ENCODE measurements around the gene WDFY2. TPM values are rescaled to one million over a fixed set of nuclear protein-coding genes. Genes with fewer than 3 reads are reported as not detected.

The WDFY2 gene
- total and polyA plus RNA-seq, 2 experiments from 2014 or later: 11.4 to 24.0 TPM

DNA sequence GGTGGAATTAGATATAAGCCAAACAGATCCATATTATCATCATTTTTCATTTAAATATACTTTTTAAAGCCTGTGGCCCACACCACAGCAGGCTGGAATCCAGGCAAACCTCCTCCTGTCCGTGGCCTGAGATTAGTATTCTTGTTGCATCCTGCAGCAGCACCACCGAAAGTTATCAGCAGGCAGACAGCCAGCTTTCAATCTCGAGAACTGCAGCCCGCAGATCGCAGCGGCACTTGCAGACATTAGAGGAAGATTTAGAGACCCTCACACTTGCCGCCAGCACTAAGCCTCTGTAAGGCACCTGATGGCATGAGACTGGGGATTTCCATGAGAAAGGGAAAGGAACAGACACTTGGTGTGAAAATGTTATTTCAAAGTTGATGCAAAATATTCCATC is 212.3 kb downstream of the WDFY2 start:
- TF ChIP-seq POLR2AphosphoS5 (IDR thresholded peaks at IDR 0.05; ENCODE audit: low read depth): no peak
- TF ChIP-seq CREB1 (CRISPR knock-in tag; IDR thresholded peaks at IDR 0.05; ENCODE audit: low read depth): no peak
- TF ChIP-seq, protein P1, sequence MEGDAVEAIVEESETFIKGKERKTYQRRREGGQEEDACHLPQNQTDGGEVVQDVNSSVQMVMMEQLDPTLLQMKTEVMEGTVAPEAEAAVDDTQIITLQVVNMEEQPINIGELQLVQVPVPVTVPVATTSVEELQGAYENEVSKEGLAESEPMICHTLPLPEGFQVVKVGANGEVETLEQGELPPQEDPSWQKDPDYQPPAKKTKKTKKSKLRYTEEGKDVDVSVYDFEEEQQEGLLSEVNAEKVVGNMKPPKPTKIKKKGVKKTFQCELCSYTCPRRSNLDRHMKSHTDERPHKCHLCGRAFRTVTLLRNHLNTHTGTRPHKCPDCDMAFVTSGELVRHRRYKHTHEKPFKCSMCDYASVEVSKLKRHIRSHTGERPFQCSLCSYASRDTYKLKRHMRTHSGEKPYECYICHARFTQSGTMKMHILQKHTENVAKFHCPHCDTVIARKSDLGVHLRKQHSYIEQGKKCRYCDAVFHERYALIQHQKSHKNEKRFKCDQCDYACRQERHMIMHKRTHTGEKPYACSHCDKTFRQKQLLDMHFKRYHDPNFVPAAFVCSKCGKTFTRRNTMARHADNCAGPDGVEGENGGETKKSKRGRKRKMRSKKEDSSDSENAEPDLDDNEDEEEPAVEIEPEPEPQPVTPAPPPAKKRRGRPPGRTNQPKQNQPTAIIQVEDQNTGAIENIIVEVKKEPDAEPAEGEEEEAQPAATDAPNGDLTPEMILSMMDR (conservative IDR thresholded peaks at IDR 0.05; ENCODE audit: low read depth in 2 of 2): no peak
- TF ChIP-seq JUNB (IDR thresholded peaks at IDR 0.05; ENCODE audit: unreplicated experiment): no peak
- TF ChIP-seq ZNF114 (CRISPR knock-in tag; IDR thresholded peaks at IDR 0.05): no peak
- no peak for TF ChIP-seq EZH2 (IDR thresholded peaks at IDR 0.05; ENCODE audit: low read depth, unreplicated experiment)
- no peak for TF ChIP-seq REST (IDR thresholded peaks at IDR 0.05; ENCODE audit: unreplicated experiment)
- no peak for TF ChIP-seq ETS1 (IDR thresholded peaks at IDR 0.05)
- TF ChIP-seq ZNF462 (CRISPR knock-in tag; IDR thresholded peaks at IDR 0.05): no peak
- no peak for TF ChIP-seq NANOG (IDR thresholded peaks at IDR 0.05; ENCODE audit: borderline replicate concordance)
- H3K4me2 ChIP-seq: 0 out of 2 replicates have a peak overlapping the region, but pooled peaks have one; percentile 32
- no peaks in the 10 kb centered on the region for H3K79me2 ChIP-seq (replicated peaks; ENCODE audit: insufficient read depth)
- H3K9me2 ChIP-seq (ENCODE audit: insufficient read depth): no peaks in the 10 kb centered on the region; the same call in 1 of the 2 replicates
- ATAC-seq (no peak), DNase-seq (ENCODE audit: low spot score) (no peak)
- no peaks in the 10 kb centered on the region for H4K20me1 ChIP-seq (replicated peaks; ENCODE audit: insufficient read depth)
- no peak overlapping the region for H3K27ac ChIP-seq (ENCODE audit: low read depth)
- Mint-ChIP-seq H3K36me3 (ENCODE audit: low read depth) (no peaks in the 10 kb centered on the region; the same call in 1 of the 3 replicates), H3K4me3 (no peak overlapping the region; the same call in 2 of the 3 replicates), H3K9me3 (no peaks in the 10 kb centered on the region), H3K27ac (no peak overlapping the region; the same call in 1 of the 2 replicates), H3K4me1 (peaks cover 43% of the 10 kb centered on the region), H3K27me3 (ENCODE audit: insufficient read depth, low read depth, poor library complexity) (peaks cover 8% of the 10 kb centered on the region)
- no peak overlapping the region for H3K4me3 ChIP-seq
- peaks cover 23% of the 10 kb centered on the region for H3K4me1 ChIP-seq (ENCODE audit: insufficient read depth)
- H3F3A ChIP-seq (replicated peaks; ENCODE audit: low read depth): no peaks in the 10 kb centered on the region
- H3K36me3 ChIP-seq (ENCODE audit: insufficient read depth): no peaks in the 10 kb centered on the region
- H2AFZ ChIP-seq: no peak overlapping the region
- no peaks in the 10 kb centered on the region for H3K27me3 ChIP-seq (ENCODE audit: insufficient read depth)
